HUES48 (cell line): ENCODE measurements around the gene ZNF281.
"Not testable (repeated sequence)": the region's sequence is repeated elsewhere in the genome, so short reads cannot be mapped to it uniquely, and the experiment has no call there.

Experiments used
- H3K27ac ChIP-seq: one replicate; pipeline ENCODE4 v1.7.0; 2013; ENCODE audit warnings: low read depth, low read length, inconsistent platforms
- H3K27me3 ChIP-seq: 2 replicates; pipeline ENCODE4 v1.6.1; 2013; ENCODE audit warnings: mild to moderate bottlenecking, low read length; ENCODE audit not compliant: control insufficient read depth, insufficient read depth
- H3K36me3 ChIP-seq: 2 replicates; pipeline ENCODE4 v1.6.1; 2013; ENCODE audit warnings: low read length; ENCODE audit not compliant: control insufficient read depth, insufficient read depth
- H3K4me1 ChIP-seq: 2 replicates; pipeline ENCODE4 v1.6.1; 2013; ENCODE audit warnings: mild to moderate bottlenecking, low read length; ENCODE audit not compliant: control insufficient read depth, insufficient read depth
- H3K4me3 ChIP-seq: 2 replicates; pipeline ENCODE4 v1.5.1; 2013; ENCODE audit warnings: mild to moderate bottlenecking, low read depth, low read length
- H3K9ac ChIP-seq: 2 replicates; pipeline ENCODE4 v1.6.1; 2013; ENCODE audit warnings: mild to moderate bottlenecking, low read depth, low read length, moderate library complexity
- H3K9me3 ChIP-seq: 2 replicates; pipeline ENCODE4 v1.6.1; 2013; ENCODE audit warnings: low read length; ENCODE audit not compliant: control insufficient read depth, insufficient read depth

ZNF281 gene

GRCh38 chr1:200442537-200443156 lies 32.8 kb upstream of the ZNF281 start:
- 0 out of 2 replicates have a peak, but pooled peaks cover 4% of the 10 kb centered on the region for H3K4me1 ChIP-seq
- no peak overlapping the region for H3K9ac ChIP-seq
- no peak overlapping the region for H3K4me3 ChIP-seq
- no peaks in the 10 kb centered on the region for H3K9me3 ChIP-seq
- no peaks in the 10 kb centered on the region for H3K27me3 ChIP-seq
- H3K36me3 ChIP-seq = peaks cover 4% of the 10 kb centered on the region; the same call in 1 of the 2 replicates
- H3K27ac ChIP-seq = no peak overlapping the region

- Histone ChIP-seq H3K4me1 (0 out of 2 replicates have a peak, but pooled peaks cover 4% of the 10 kb centered on the region), H3K9ac (no peak overlapping the region), H3K36me3 (peaks cover 4% of the 10 kb centered on the region; the same call in 1 of the 2 replicates), H3K4me3 (no peak overlapping the region), H3K27ac (no peak overlapping the region), H3K9me3 (no peaks in the 10 kb centered on the region), H3K27me3 (no peaks in the 10 kb centered on the region)
Observed at GRCh38 chr1:200442023-200442422, 32.2 kb upstream of the ZNF281 start.

DNA sequence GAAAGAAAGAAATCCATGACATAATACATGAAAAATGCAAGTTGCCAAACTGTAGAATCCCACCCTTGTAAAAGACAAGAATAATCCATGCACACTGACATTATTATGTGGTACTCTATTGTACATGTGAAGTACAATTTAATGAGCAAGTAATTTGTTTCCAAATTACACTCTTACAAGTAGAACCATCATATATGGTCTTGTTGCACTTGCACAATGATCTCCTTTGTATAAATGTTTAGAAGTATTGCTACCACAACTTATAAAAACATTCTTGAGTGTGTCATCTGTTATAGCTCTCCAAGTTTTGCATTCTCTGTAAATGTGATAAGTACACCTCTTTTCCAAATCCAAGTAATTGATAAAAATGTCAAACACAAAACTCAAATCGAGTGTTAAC lies 29.1 kb upstream of the ZNF281 start:
- Histone ChIP-seq H3K36me3 (peaks cover 3% of the 10 kb centered on the region), H3K9ac (no peak overlapping the region), H3K4me1 (0 out of 2 replicates have a peak, but pooled peaks cover 4% of the 10 kb centered on the region), H3K9me3 (no peaks in the 10 kb centered on the region), H3K27ac (no peak overlapping the region), H3K4me3 (no peak overlapping the region), H3K27me3 (no peaks in the 10 kb centered on the region)

DNA sequence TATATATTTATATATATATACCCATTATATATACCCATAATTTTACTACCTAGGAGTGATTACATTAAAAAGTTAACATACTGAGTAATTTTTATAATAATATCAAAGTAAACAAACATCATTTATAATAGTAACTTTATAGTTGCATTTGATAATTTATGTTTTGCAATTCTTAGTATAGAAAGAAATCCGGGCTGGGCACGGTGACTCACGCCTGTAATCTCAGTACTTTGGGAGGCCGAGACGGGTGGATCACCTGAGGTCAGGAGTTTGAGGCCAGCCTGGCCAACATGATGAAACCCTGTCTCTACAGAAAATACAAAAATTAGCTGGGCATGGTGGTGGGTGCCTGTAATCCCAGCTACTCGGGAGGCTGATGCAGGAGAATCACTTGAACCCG lies 28.6 kb upstream of the ZNF281 start:
- H3K27me3 ChIP-seq, H3K9me3 ChIP-seq, H3K4me1 ChIP-seq, H3K4me3 ChIP-seq, H3K9ac ChIP-seq, H3K27ac ChIP-seq, H3K36me3 ChIP-seq: not testable (repeated sequence)

DNA sequence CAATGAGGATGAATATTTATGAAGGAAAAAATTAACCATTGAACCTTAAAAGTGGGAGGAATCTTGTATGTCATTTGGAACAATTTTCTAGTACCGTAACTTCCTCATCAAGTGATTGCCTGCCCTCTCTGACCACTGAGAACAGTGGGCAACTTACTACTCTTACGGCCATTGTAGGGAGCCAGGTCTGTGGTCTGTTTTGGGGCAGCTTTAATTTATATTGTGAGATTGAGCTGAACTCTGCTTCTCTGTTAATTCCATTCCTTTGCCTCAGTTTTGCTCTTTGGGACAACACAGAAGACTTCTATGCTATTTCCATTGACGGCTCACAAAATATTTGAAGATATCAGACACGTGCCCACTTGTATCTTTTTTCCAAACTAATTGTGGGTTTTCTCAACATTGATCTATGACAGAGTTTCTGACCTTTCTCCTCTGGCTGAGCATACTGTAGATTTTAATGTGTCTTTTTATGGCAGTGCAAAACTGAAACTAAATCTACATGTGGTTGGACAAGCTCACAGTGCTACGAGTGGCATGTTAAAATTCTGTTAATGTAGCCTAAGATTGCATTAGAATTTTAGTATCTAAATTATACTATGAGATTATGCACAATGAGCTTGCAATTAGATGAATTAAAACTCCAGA lies 27.8 kb upstream of the ZNF281 start:
- Histone ChIP-seq H3K27ac (no peak overlapping the region), H3K4me3 (no peak overlapping the region), H3K9me3 (no peaks in the 10 kb centered on the region), H3K4me1 (0 out of 2 replicates have a peak, but pooled peaks cover 4% of the 10 kb centered on the region), H3K27me3 (no peaks in the 10 kb centered on the region), H3K9ac (no peak overlapping the region), H3K36me3 (peaks cover 8% of the 10 kb centered on the region)

DNA sequence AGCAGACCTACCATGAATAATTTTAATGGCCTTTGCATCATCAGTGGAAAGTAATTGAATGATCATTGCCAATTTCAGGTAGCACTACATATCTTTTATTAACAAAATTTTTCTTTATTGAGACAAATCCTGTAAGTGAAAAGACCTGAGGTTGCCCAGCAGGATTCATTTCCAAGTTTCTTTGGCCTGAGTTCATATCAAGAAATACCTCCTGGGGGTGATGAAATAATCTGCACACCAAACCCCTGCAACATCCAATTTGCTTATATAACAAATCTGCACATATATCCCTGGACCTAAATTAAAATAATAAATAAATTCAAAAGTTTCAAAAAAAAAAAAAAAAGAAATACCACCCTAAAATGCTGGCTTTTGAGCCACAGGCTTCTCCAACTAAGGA lies 27.3 kb upstream of the ZNF281 start:
- H3K4me3 ChIP-seq = no peak overlapping the region

GRCh38 chr1:200436436-200436835 lies 26.6 kb upstream of the ZNF281 start:
- H3K4me3 ChIP-seq = no peak overlapping the region
- H3K4me1 ChIP-seq = 0 out of 2 replicates have a peak, but pooled peaks cover 4% of the 10 kb centered on the region
- no peak overlapping the region for H3K27ac ChIP-seq

More for the DNA sequence above, 27.3 kb upstream of the ZNF281 start:
- Histone ChIP-seq H3K9me3 (no peaks in the 10 kb centered on the region), H3K4me1 (0 out of 2 replicates have a peak, but pooled peaks cover 4% of the 10 kb centered on the region), H3K9ac (no peak overlapping the region), H3K27ac (no peak overlapping the region), H3K27me3 (no peaks in the 10 kb centered on the region), H3K36me3 (peaks cover 8% of the 10 kb centered on the region)

DNA sequence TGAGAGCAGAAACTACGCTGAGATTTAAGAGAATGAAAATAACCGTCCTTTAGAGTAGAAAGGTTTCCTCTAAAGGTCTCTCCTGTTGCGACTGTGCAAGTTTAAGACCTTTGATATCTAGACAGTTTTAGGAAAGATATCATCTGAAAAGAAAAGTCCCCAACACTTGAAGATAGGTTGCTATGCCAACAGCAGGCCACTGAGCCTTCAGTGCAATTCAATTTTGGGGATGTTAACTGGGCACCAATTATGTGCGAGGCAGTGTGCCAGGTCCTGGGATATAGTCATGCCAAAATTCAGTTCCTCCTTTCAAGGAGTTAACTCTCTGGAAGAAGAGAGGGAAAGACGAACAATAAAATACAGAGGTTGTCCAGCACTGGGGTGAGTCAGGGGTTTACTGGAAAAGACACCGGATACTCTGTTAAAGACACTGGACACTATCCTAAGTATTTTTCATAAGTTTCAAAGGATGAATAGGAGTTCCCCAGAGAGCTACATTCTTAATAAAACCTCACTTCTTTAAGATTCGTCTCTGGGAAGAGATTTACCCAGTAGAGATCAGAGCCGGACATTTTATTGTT lies 25.5 kb upstream of the ZNF281 start:
- Histone ChIP-seq H3K4me3 (no peak overlapping the region), H3K9me3 (no peaks in the 10 kb centered on the region), H3K36me3 (peaks cover 12% of the 10 kb centered on the region), H3K9ac (no peak overlapping the region), H3K27ac (no peak overlapping the region), H3K27me3 (no peaks in the 10 kb centered on the region), H3K4me1 (no peaks in the 10 kb centered on the region)

More at GRCh38 chr1:200436436-200436835, 26.6 kb upstream of the ZNF281 start:
- Histone ChIP-seq H3K9ac (no peak overlapping the region), H3K27me3 (no peaks in the 10 kb centered on the region), H3K9me3 (no peaks in the 10 kb centered on the region), H3K36me3 (peaks cover 12% of the 10 kb centered on the region)

- Histone ChIP-seq H3K36me3 (peaks cover 15% of the 10 kb centered on the region), H3K4me1 (no peaks in the 10 kb centered on the region), H3K9ac (no peak overlapping the region), H3K4me3 (no peak overlapping the region), H3K27ac (no peak overlapping the region), H3K27me3 (no peaks in the 10 kb centered on the region), H3K9me3 (no peaks in the 10 kb centered on the region)
Observed at GRCh38 chr1:200433586-200433985, 23.8 kb upstream of the ZNF281 start.

GRCh38 chr1:200432586-200432985 lies 22.8 kb upstream of the ZNF281 start:
- Histone ChIP-seq H3K9me3 (no peaks in the 10 kb centered on the region), H3K36me3 (peaks cover 15% of the 10 kb centered on the region), H3K9ac (no peak overlapping the region), H3K27ac (no peak overlapping the region), H3K27me3 (no peaks in the 10 kb centered on the region), H3K4me3 (no peak overlapping the region), H3K4me1 (no peaks in the 10 kb centered on the region)

DNA sequence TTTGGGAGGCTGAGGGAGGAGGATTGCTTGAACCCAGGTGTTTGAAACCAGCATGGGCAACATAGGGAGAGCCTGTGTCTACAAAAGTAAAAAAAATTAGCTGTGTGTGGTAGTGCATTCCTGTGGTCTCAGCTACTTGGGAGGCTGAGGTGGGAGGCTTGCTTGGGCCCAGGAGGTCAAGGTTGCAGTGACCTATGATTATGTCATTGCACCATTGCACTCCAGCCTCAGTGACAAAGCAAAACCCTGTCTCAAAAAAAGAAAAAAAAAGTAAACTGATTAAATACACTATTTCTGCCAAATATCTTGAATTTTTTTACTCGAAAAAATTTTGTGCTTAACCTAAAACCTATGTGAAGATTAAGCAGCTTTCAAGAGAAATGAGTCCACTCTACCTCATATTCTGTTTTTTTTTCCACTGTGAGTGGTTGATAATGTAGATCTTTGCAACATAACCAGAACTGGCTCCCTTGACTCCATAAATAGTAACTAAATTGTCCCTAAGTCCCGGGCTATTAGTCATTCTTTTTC lies 19.4 kb upstream of the ZNF281 start:
- Histone ChIP-seq H3K9ac (no peak overlapping the region), H3K27me3 (no peaks in the 10 kb centered on the region), H3K27ac (no peak overlapping the region), H3K4me1 (no peaks in the 10 kb centered on the region), H3K36me3 (peaks cover 18% of the 10 kb centered on the region), H3K9me3 (no peaks in the 10 kb centered on the region), H3K4me3 (no peak overlapping the region)
